RWPE2 (cell line): ENCODE measurements around the gene IGFBP5.

Source experiments
- ATAC-seq: fragments of 200-7000 bp; cut with Tn5 transposase; 3 replicates; pipeline ENCODE4 v1.9.1; 2021; ENCODE audit warnings: low read depth
- DNase-seq: peaks from one replicate; pipeline ENCODE4 v3.0.0-alpha.2; 2020; ENCODE audit warnings: low spot score
- H3K27ac ChIP-seq: fragments of 450-650 bp; 2 replicates; pipeline ENCODE4 v1.5.1; 2017; ENCODE audit warnings: mild to moderate bottlenecking; ENCODE audit not compliant: poor library complexity, severe bottlenecking
- H3K27me3 ChIP-seq: fragments of 250-450 bp; sonication (Bioruptor Pico); 2 replicates; pipeline ENCODE4 v1.5.1; 2021; ENCODE audit warnings: mild to moderate bottlenecking, moderate library complexity; ENCODE audit not compliant: insufficient read depth, poor library complexity, severe bottlenecking
- H3K36me3 ChIP-seq: fragments of 250-450 bp; sonication (Bioruptor Pico); 2 replicates; pipeline ENCODE4 v1.5.1; 2020; ENCODE audit warnings: low read depth, mild to moderate bottlenecking, moderate library complexity
- H3K4me1 ChIP-seq: fragments of 250-450 bp; sonication (Bioruptor Pico); 2 replicates; pipeline ENCODE4 v1.5.1; 2021; ENCODE audit warnings: mild to moderate bottlenecking, moderate library complexity; ENCODE audit not compliant: insufficient read depth, poor library complexity, severe bottlenecking
- H3K4me3 ChIP-seq: fragments of 250-450 bp; sonication (Bioruptor Pico); 2 replicates; pipeline ENCODE4 v1.5.1; 2021; ENCODE audit warnings: mild to moderate bottlenecking, moderate library complexity; ENCODE audit not compliant: severe bottlenecking
- H3K9me3 ChIP-seq: fragments of 250-450 bp; sonication (Bioruptor Pico); 2 replicates; pipeline ENCODE4 v1.5.1; 2021; ENCODE audit warnings: mild to moderate bottlenecking, moderate library complexity; ENCODE audit not compliant: severe bottlenecking
- CTCF ChIP-seq: fragments of 450-650 bp; IDR thresholded peaks from one replicate; pipeline ENCODE4 v1.5.1; 2017; ENCODE audit warnings: mild to moderate bottlenecking, moderate library complexity; ENCODE audit not compliant: poor library complexity, severe bottlenecking

IGFBP5 gene

GRCh38 chr2:216690456-216690852, 4.9 kb downstream of the IGFBP5 start:
- H3K36me3 ChIP-seq: no peaks in the 10 kb centered on the region
- DNase-seq (no peak), ATAC-seq (no peak)
- H3K4me1 ChIP-seq: peaks cover 24% of the 10 kb centered on the region
- peaks cover 17% of the 10 kb centered on the region for H3K27me3 ChIP-seq
- TF ChIP-seq CTCF: no peak
- no peak overlapping the region for H3K27ac ChIP-seq
- no peaks in the 10 kb centered on the region for H3K9me3 ChIP-seq
- no peak overlapping the region for H3K4me3 ChIP-seq

- no peak overlapping the region for H3K27ac ChIP-seq
- H3K9me3 ChIP-seq: no peaks in the 10 kb centered on the region
- H3K4me1 ChIP-seq: peaks cover 14% of the 10 kb centered on the region
- peaks cover 8% of the 10 kb centered on the region for H3K27me3 ChIP-seq
- no peaks in the 10 kb centered on the region for H3K36me3 ChIP-seq
- DNase-seq (no peak), ATAC-seq (no peak)
- no peak overlapping the region for H3K4me3 ChIP-seq
- no peak for TF ChIP-seq CTCF
Observed at GRCh38 chr2:216689397-216689796, 6.0 kb downstream of the IGFBP5 start.

GRCh38 chr2:216688731-216689340, 6.5 kb downstream of the IGFBP5 start:
- no peak for DNase-seq

GRCh38 chr2:216687646-216688045, 7.7 kb downstream of the IGFBP5 start:
- H3K4me1 ChIP-seq: peaks cover 11% of the 10 kb centered on the region
- no peaks in the 10 kb centered on the region for H3K9me3 ChIP-seq
- DNase-seq: no peak
- ATAC-seq: no peak
- no peaks in the 10 kb centered on the region for H3K27me3 ChIP-seq
- H3K36me3 ChIP-seq: no peaks in the 10 kb centered on the region
- peak; percentile 9 for TF ChIP-seq CTCF
- H3K27ac ChIP-seq: no peak overlapping the region
- no peak overlapping the region for H3K4me3 ChIP-seq

More at GRCh38 chr2:216688731-216689340, 6.5 kb downstream of the IGFBP5 start:
- no peak for ATAC-seq
- no peak for TF ChIP-seq CTCF
- Histone ChIP-seq H3K4me3 (no peak overlapping the region), H3K27ac (no peak overlapping the region), H3K36me3 (no peaks in the 10 kb centered on the region), H3K27me3 (peaks cover 2% of the 10 kb centered on the region), H3K4me1 (peaks cover 14% of the 10 kb centered on the region), H3K9me3 (no peaks in the 10 kb centered on the region)

- Histone ChIP-seq H3K27me3 (no peaks in the 10 kb centered on the region), H3K36me3 (no peaks in the 10 kb centered on the region), H3K9me3 (no peaks in the 10 kb centered on the region), H3K4me1 (peaks cover 12% of the 10 kb centered on the region), H3K27ac (no peak overlapping the region), H3K4me3 (no peak overlapping the region)
- TF ChIP-seq CTCF: no peak
- no peak for ATAC-seq
- DNase-seq: no peak
Observed at GRCh38 chr2:216687111-216687510, 8.2 kb downstream of the IGFBP5 start.
